GM21786 (cell line): ENCODE measurements around the gene FGGY.

ENCODE experiments used
- ATAC-seq: cut with Tn5 transposase; IDR thresholded peaks from one replicate; pipeline ENCODE4 v1.9.1; 2021; ENCODE audit not compliant: unreplicated experiment

FGGY gene

DNA sequence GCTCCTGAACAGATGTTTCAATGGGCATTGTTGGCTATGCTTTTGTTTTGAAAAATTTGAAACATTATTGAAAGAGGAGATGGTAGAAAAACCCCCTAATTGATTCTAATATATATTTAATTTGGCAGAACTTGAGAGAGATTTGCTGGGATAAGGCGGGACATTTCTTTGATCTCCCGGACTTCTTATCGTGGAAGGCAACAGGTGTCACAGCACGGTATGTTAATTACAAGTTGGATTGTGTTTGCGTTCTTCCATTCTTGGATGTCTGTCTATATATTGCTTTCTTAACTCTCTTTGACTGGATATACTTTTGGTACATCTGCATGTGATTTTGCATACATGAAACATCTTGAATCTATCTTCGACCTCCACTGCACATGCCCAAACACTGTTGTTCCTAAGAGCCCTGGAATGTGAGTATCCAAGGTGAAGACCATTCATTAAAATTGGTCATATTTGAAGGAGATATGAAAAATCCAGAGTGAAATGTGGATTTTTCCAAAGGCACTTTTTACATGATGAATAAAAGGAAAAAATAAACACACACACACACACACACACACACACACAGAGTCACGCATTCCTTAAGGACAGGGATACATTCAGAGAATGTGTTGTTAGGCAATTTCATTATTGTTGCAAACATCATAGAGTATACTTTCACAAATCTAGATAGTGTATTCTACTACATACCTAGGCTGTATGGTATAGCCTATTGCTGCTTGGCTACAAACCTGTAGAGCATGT is 81.9 kb downstream of the FGGY start:
- ATAC-seq, result no peak

DNA sequence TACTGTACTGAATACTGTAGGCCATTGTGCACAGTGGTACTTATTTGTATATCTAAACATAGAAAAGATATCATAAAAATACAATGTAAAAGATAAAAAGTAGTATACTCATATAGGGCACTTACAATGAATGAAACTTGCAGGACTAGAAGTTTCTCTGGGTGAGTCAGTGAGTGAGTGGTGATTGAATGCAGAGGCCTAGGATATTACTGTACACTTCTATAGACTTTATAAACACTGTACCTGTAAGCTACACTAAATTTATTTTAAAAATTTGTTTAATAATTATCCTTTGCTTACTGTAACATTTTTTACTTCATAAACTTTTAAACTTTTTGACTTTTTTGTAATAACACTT is 82.5 kb downstream of the FGGY start:
- no peak for ATAC-seq

DNA sequence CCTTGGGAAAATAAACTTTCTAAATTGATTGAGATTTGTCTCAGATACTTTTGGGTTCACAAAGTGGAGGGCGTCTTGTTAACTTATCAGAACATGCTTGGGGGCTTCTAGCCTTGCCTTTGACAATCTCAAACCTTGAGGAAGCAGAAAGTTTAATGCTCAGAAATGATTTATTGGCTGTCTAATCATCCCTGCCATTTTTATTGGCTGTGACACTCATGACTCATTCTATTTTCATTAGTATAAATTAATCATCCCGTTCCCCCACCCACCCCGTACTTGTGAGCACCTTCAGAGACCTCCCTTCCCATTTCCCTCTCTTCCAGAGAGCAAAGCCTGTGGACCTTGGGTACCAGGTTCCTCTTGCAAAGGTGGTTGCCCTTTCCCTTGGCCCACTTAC is 87.1 kb downstream of the FGGY start:
- ATAC-seq, result no peak

DNA sequence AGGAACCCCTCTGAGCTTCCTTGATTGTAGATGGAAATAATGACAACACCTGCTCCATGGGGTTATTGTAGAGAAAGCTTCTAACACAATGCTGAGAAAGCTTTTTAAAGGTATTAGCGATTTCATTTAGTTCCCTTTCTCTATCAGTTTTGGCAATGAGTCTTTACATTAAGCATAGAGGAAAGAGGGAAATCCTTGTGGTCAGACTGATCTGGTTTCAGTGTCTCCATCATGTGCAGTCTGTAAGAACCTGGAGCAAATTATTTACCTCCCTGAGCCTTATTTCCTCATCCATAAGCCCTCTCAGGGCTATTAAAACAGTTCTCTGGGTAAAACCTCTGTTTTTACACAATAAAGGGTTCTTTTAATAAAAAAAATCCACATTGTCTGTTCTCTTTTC is 87.5 kb downstream of the FGGY start:
- no peak for ATAC-seq

DNA sequence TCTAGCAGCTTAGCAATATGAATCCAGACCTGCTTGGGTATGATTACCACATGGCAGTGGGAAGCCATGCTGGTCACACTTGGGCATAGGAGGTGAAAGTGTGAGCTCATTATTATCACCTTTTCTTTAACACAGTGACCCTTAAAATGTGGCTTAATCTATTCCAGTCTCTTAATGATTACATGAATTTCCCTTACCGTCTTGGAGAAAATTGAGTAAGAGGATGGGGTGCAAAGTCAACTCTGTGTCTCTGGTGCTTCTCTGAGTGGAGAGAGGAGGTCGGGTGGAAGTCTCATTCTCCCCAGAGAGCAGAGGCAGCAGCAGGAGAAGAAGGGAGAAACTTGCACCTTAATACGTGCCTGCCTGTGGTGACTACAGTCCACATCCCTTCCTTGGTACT is 91.3 kb downstream of the FGGY start:
- no peak for ATAC-seq

DNA sequence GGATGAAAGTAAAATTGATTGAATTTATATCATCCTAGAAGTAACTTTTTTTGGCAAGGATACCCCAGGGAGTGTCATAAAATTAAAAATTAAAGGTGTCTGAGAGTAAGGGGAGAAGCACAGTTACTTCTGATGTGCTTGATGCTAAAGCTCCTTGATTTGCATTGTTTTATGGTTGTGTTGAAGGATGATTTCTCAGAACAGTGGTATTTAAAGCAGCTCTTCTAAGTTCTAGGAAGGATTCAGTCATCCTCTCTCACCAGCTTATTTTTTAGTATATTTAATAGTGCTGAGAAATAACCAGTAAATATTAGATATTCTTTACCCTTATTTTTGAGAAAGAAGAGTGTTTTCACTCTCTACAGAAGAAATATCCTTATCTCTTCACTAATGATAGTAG is 93.0 kb downstream of the FGGY start:
- no peak for ATAC-seq

DNA sequence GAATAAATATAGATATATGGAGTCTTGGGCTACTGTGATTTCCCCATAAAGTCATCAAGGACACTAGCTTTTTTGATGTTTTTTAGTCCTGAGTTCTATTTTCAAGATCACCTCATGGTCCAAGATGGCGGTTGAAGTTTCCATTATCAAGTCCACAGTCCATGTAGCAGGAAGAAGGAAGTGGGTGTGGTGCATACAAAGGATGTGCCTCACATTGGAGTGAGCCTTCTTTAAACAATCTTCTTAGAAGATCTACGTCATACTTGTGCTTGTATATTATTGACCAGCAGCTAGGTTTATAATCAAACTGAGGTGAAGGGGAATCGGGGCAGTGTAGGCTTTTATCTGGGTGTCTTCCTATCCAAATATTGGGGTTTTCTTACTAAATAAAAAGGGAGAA is 93.4 kb downstream of the FGGY start:
- ATAC-seq, result no peak

DNA sequence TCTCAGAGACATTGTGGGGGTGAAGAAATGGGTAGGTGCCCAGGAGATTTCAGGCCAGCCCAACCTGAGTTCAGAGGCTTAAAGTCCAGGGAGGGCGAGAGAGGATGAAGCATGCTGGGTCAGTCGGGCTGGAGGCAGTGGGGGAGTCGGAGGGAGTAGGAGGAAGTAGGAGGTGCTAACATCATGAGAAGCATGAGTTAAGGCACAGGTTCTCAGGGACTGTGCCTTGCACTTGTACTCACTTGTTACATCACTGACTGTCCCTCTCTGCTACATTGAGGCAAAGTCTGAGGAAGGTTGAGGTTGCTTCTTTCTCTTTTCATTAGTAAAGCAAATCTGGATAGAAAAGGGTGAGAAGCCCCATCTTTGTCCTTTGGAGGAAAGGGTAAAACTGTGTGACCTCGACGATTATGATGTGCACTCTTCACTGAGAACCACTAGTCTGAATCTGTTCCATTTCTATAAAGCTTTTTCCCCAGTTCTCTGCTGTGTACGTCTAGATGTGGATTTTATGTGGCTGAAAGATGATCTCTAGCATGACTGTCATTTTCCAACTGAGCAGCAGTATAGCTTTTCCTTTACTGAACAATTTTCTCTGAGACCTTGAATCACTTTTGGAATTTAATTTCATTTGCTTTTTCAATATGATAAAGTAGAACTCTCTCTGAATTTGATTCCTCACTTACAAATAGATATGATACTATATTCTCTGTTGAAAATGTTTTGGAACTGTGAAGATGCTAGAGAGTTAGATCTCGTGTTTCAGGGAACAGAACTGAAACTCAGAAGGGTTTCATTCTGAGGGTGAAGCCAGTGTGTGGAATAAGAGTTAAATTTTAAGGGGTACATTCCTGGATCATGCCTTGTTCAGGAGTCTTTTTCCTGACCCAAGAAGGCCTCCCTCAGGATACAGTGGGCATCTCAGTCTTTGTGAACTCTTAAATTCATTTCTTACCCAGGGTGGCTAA is 94.6 kb downstream of the FGGY start:
- ATAC-seq, result peak; percentile 66

DNA sequence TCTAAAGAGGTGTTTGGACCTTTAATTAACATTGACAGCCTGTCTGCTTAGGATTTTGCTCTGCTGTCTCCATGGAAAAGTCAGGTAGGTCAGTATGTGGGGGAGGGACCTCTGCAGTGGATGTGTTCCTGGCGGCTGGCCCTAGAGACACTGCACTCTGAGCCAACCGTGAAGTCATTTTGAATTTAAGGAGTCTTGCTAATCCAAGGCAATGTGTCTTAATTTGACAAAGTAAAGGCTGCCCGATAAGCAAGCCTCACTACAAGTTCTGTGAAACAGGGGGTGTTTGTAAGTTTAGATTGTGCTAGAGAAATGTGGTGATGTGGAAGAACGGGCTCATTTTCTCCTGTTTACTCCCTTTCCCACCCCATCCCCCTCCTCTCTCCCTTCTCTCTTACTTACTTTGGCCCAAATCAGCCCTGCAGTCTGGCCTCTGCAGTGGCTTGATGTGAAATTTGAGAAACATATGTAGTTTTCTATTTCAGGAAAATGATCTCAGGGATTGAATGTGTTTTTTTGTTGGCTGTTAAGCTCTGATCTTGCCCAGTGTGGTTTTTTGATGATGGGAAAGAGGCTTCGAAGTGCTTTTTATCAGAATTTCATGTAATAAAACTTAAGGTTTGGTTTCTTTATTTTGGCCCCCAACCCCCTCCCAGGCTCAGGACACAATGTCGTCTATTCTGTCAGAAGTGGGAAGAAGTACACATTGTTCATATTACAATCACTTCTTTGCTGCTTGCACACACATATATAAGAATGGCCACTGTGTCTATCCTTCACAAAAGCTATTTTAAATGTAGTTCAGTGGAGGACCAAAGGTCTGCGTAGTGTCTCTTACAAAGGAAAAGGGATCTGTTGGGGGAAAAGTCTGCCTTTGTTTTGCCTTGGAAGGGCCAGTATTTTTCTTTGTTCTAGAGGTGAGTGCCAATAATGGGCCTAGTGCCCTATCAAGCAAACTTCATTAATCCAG is 96.6 kb downstream of the FGGY start:
- ATAC-seq, result no peak

DNA sequence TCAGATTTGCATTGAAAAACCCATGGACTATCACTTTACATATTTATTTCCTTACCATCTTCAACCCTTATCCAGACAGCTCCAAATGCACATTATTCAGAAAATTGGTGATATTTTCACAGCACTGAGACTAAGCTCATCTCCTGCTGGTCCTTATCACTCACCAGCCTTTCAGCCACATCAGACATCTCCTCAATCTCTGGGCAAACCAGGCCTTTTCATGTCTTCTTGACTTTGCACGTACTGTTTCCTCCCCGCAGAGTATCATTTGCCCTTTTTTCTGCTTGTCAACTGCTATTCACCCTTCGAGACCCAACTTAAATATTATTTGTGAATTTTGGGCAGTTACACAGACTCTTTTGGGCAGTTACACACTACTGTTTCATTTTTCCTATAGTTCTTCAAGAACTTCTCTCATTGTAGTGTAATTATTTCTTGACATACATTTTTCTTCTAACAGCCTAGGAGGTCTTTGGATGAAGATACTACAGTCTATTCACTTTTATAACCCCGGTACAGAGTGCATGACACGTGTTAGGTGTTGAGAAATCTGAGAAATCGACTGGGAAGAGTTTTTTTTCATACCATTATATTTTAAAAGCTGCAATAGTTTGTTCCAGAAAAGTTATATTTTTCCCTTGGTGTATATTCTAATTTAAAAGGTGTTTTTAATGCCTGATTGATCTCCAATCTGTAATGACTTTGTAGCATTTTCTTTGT is 98.0 kb downstream of the FGGY start:
- no peak for ATAC-seq

DNA sequence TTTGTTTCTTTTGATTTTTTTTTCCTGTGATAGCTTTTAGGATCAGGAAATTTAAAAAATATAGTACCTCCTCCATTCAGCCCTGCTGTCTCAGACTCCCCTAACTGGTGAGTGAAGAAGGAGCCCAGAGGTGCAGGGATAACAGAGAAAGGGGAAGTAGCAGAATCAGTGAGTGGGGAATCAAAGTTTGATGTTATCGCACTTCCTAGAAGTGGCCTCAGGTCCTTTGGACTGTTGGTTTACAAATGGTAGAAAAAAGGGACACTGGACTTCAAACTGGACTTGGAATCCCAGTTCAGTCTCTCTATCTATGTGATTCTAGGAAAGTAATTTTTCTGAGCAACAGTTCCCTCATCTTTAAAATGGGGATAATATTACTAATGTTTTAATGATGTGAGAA is 99.5 kb downstream of the FGGY start:
- ATAC-seq, result no peak

DNA sequence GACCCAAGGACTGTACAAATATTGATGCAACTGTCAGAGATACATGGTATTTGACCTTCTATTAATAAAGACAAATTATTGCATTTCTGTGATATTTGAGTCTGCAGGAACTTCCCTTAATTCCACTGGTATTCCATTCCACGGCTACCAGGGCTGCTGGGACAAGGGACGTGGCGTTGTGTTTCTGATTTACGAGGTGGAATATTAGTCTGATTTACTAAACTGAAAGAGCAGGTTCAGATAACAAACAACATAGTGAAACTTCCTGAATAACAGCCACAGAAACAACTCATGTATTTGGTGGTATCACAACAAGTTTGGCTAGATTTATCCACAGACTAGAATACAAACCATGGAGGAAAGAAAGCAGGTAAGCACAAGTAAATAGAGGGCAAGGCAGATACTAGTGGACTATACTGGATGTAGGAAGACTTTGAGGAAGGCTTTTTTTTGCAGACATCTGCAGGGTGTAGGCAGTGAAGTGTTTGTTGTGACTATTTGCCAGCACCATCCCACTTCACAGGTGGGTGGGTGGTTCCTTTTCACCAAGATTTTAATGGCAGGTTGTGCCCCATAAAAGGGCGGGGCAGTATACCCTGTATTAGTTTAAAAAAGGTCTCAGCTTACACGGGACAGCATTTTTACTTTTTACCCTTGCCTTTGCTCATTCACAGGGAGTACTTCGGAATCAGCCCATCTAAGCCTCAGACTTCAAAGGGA is 100.4 kb downstream of the FGGY start:
- ATAC-seq, result no peak

DNA sequence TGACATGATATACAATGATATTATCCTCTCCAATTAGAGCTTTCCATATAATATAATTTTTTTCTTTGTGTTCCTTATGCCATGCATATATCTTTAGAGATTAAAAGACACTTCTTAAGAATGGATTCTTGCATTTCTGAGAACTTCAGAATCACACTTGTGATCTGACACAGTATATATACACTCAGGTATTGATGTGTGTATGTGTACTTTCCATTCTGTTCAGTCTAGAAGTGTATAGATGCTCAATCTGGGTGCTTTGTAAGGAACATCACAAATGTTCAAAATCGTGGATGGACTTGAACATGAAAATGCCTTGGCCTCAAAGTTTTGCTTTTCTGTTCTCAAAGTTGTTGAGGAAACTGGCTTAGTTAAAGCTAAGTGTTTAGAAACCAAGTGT is 102.7 kb downstream of the FGGY start:
- ATAC-seq, result no peak

DNA sequence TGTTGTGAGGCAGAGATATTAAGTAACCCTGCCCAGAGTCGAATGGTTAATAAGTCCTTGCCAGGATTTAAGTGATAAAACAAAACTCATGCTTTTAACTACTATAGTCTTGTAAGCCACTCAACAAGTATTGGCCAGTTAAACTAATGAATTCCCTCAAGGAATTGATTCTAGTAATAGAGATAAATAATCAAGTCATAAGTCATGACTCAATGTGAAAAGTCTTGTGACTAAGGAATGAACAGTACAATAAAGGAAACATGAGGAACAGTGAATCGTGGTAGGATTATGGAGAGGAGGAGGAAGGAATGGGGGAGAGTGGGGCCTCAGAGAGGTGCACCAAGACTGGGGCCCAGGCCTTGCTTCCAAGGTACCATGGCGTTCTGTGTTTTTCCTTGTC is 104.7 kb downstream of the FGGY start:
- ATAC-seq, result no peak

DNA sequence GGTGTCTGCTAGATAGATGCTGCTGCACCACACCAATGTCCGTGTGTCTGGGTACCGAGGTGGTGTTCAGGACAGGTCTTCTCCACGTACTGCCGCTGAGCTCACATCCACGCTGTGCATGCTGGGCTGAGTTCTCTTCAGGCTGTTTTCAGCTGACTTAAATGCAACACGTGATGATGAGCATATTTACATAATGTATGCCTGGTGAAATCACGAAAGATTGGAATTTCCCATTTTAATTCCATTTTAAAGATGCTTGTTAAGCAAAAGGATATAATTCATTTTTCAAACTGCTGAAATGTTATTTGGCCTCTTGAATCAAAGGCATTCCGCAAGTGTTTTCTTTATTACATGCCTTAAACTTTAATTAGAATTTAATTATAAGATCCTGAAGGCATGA is 107.9 kb downstream of the FGGY start:
- ATAC-seq, result no peak

DNA sequence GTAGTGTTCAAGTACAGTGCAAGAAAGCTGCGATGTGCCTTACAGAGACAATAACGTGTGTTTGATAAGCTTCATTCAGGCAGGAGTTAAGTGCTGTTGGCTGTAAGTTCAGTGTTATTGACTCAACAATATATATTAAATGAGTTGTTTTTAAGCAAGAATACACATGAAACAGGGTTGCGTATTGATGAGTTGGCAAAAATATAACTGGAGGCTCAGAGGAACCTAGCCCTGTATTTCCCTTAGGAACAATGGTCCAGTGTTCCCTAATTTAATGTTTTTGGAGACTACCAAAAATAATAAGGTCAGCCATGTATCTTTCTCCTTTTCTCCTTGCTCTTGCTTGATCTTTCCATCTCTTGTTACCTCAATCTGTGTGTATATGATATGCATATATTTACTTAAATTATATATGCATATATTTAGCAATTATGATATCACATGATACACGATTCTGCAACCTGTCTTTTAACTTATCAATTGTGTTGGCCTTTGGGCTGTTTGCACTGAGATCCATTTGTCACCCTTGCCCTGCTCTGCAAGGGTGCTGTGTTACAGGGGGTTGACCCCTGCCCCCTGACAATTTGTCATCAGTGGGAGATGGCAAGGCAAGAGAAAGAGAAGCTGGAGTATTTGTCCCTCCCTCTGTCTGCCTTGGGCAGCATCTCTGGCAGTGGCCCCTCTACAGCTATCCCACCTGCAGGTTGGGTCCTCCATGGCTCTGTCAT is 109.7 kb downstream of the FGGY start:
- no peak for ATAC-seq

DNA sequence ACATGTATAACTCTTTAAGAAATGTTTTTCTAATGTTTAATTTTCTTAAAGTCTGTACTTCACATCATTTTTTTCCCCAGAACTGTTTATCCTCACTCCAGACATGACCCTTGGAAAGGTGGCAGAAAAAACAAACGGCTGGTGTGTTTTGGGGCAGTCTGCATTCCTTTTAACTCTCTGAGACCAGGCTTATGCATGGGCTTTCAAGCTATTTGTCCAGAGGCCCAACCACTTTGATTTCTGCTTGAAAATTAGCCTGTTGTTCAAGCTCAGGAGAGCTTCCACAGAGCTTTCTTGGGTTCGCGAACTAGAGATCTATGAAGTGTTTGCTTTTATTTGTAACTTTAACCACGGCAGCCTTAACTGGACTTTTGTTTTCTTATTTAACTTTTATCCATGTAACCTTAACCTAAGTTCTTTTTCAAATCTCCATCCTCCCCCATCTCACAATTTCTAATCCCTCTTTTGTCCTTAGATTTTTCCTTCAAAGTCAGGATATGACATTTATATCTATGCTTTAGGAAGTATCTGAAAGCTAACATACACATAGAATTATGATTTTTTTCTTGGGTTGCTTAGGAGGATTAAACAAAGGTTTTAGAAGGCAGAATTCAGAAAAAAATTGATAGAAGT is 111.8 kb downstream of the FGGY start:
- no peak for ATAC-seq

DNA sequence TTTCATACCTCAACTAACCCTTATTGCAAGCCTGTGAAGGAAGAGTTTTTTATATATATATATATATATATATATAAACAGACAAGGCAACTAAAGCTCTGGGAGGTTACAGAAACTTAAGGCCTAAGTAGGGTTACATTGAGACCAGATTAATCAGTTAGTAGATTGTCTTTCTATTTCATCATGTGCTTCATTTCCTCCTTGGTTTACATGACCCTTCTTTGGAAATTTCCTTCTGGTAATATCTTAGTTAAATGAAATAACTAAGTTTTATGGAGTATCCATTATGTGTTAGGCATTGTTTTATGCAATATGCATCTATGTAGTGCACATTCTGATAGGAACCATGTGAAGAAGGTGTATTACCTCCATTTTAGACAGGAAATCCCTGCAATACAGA is 112.7 kb downstream of the FGGY start:
- ATAC-seq, result no peak

DNA sequence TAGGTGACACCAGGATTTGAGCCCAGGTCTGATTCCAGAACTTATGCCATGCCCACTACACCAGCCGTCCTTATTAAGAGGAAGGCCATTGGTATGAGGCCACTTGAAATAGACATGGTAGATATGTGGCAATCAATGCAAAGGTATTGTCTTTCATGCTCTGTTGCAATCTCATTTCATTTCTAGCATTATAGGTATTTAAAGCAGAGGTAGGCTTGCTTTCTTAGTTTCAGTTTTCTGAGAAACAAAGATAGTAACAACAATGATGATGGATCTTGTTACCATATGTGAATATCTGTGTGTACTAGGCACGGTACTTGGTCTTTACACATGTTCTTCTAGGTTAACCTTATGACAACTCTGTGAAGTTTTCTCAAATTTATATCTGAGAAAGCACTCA is 113.1 kb downstream of the FGGY start:
- peak; percentile 32 for ATAC-seq
